GM13976 (cell line): ENCODE data around the gene LFNG.

ENCODE experiments used
- DNase-seq: peaks from one replicate; pipeline ENCODE4 v3.0.0; 2012; ENCODE audit warnings: low spot score
- CTCF ChIP-seq: IDR thresholded peaks from 2 replicates; pipeline ENCODE4 v1.5.1; 2012; ENCODE audit warnings: borderline replicate concordance, mild to moderate bottlenecking; ENCODE audit not compliant: insufficient read depth; ENCODE audit errors: extremely low read depth, missing control alignments, control extremely low read depth
- in situ Hi-C: fragments of 300-500 bp; cut with MboI; formaldehyde crosslinking; loops from one replicate; pipeline ENCODE4 v1.12.0; 2022; ENCODE audit warnings: low sequenced_read_pairs, mixed read lengths, inconsistent platforms; ENCODE audit not compliant: unreplicated experiment

LFNG gene

GRCh38 chr7:2482725-2483451, 36.7 kb upstream of the LFNG start:
- DNase-seq, result no peak
- TF ChIP-seq CTCF, result no peak
- in situ Hi-C loops, result no loop called here

DNA sequence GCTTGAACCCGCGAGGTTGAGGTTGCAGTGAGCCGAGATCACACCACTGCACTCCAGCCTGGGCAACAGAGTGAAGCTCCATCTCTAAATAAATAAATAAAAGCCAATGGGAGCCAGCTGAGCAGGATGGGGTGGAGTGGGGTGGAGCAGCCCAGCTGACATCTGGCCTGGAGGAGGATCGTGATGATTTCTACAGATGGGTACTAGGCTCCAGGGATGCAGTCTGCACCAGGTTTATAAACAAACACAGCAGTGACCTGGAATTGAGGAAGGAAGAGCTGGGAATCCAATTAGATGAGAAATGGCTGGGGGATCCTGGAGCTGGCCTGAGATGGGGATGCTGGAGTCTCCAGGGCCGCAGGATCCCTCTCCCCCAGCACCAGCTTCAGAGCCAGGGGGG, 36.1 kb upstream of the LFNG start:
- in situ Hi-C loops, result no loop called here

DNA sequence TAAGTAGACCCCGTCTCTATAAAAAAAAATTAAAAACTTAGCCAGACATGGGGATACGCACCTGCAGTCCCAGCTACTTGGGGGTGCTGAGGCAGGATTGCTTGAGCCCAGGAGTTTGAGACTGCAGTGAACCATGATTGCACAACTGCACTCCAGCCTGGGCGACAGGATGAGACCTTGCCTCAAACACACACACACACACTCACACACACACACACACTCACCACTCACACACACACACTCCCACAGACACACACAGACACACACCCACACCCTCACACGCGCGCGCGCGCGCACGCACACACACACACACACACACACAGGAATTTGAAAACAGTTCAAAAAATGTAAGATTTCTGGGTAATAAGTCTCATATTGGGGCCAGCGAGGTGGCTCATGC, 34.7 kb upstream of the LFNG start:
- in situ Hi-C loops, result no loop called here
- TF ChIP-seq CTCF, result no peak
- no peak for DNase-seq

More for the DNA sequence above, 36.1 kb upstream of the LFNG start:
- no peak for TF ChIP-seq CTCF
- DNase-seq, result no peak

DNA sequence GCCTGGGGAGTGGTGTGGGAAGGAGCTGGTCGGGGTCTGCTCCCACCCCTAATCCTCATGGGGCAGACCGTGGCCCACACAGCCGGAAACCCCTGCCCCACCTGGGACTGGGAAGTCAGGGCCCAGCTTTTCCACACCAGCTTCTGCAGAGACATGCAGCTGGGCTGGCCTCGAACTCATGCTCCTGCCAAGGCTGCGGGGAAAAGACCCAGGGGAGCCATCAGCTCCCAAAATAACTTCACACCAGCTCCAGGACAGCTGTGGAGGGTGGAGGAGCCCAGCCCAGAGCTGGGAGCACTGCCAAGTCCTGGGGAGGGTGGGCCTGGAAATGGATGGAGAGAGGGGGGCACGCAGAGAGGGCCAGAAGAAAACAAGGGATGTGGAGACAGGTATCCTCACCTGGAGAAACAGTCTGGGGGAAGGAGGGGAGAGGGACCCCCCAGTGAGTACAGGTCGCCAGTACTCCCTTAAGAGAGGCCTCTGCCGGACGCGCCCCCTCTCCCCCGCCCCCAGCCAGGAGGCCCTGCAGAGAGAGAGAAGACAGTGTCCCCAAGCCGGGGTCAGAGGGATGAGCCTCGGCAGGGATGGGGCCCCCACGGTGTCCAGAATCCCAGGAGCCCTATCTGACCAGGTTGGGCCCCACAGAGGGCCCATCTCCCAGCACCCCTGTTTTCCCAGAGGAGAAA, 31.8 kb upstream of the LFNG start:
- DNase-seq, result no peak
- in situ Hi-C loops, result no loop called here
- TF ChIP-seq CTCF, result no peak

GRCh38 chr7:2488272-2488645, 31.3 kb upstream of the LFNG start:
- in situ Hi-C loops, result no loop called here
- no peak for TF ChIP-seq CTCF
- no peak for DNase-seq

DNA sequence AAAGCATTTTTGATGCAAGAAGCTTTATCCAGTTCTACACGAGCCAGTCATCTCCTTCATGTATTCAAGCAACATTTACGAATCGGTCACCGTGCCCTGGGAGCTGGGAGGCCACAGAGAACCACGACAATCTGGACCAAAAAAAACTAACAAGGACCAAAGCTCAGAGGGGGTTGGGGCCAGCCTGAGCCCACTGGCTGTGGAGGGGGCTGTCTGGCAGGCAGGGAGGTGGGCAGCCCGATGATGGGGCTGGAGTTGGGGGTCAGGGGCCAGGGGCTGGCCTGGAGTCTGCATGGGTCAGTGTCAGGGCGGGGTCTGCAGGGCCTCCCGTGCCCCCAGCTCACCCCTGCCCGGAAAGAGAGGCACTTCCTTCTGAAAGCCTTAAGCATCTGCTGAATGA, 30.9 kb upstream of the LFNG start:
- in situ Hi-C loops, result no loop called here
- no peak for TF ChIP-seq CTCF
- DNase-seq, result no peak

GRCh38 chr7:2490181-2490651, 29.4 kb upstream of the LFNG start:
- no peak for TF ChIP-seq CTCF
- DNase-seq, result no peak
- in situ Hi-C loops, result no loop called here
